H9 (cell line): ENCODE data around the gene WFIKKN1. TPM values are rescaled to one million over a fixed set of nuclear protein-coding genes. Genes with fewer than 3 reads are reported as not detected.

Experiments
- DNase-seq: peaks from one replicate; pipeline ENCODE4 v3.0.0-alpha.2; 2017
- H2AFZ ChIP-seq: one replicate; pipeline ENCODE4 v1.6.1; 2013; ENCODE audit warnings: mild to moderate bottlenecking, low read length, control low read depth, moderate library complexity
- H2AK5ac ChIP-seq: 2 replicates; pipeline ENCODE4 v1.6.1; 2013; ENCODE audit warnings: low read length, control low read depth, mixed read lengths; ENCODE audit not compliant: insufficient read length
- H2BK120ac ChIP-seq: one replicate; pipeline ENCODE4 v1.6.1; 2013; ENCODE audit warnings: low read depth, mild to moderate bottlenecking, low read length, control low read depth, inconsistent platforms; ENCODE audit not compliant: poor library complexity, severe bottlenecking
- H2BK12ac ChIP-seq: 2 replicates; pipeline ENCODE4 v1.6.1; 2013; ENCODE audit warnings: low read length, control low read depth, mixed read lengths, low read depth; ENCODE audit not compliant: insufficient read length
- H2BK15ac ChIP-seq: 2 replicates; pipeline ENCODE4 v1.6.1; 2013; ENCODE audit warnings: low read depth, low read length, control low read depth
- H2BK20ac ChIP-seq: one replicate; pipeline ENCODE4 v1.6.1; 2013; ENCODE audit warnings: low read depth, mild to moderate bottlenecking, low read length, control low read depth, inconsistent platforms; ENCODE audit not compliant: poor library complexity, severe bottlenecking
- H2BK5ac ChIP-seq: 2 replicates; pipeline ENCODE4 v1.6.1; 2013; ENCODE audit warnings: low read length, control low read depth, mixed read lengths; ENCODE audit not compliant: insufficient read length
- H3K14ac ChIP-seq: 2 replicates; pipeline ENCODE4 v1.6.1; 2013; ENCODE audit warnings: low read length, control low read depth; ENCODE audit not compliant: insufficient read depth
- H3K18ac ChIP-seq: 2 replicates; pipeline ENCODE4 v1.6.1; 2013; ENCODE audit warnings: low read depth, mild to moderate bottlenecking, mixed read lengths, low read length, control low read depth; ENCODE audit not compliant: insufficient read length
- H3K23ac ChIP-seq: 2 replicates; pipeline ENCODE4 v1.6.1; 2013; ENCODE audit warnings: low read length, control low read depth, mixed read lengths, low read depth; ENCODE audit not compliant: insufficient read length
- H3K23me2 ChIP-seq: 2 replicates; pipeline ENCODE4 v1.6.1; 2013; ENCODE audit warnings: low read depth, mild to moderate bottlenecking, mixed read lengths, low read length, control low read depth; ENCODE audit not compliant: insufficient read length, poor library complexity, severe bottlenecking
- H3K27ac ChIP-seq: 2 replicates; pipeline ENCODE4 v1.5.1; 2013; ENCODE audit warnings: low read length, control low read depth, mixed read lengths, low read depth; ENCODE audit not compliant: insufficient read length
- H3K27me3 ChIP-seq: 2 replicates; pipeline ENCODE4 v1.6.1; 2013; ENCODE audit warnings: low read length, control low read depth, inconsistent platforms; ENCODE audit not compliant: insufficient read depth
- H3K4ac ChIP-seq: 2 replicates; pipeline ENCODE4 v1.6.1; 2013; ENCODE audit warnings: low read depth, mild to moderate bottlenecking, control low read depth, inconsistent platforms, low read length, moderate library complexity
- H3K4me1 ChIP-seq: 2 replicates; pipeline ENCODE4 v1.6.1; 2013; ENCODE audit warnings: low read length, control low read depth, inconsistent platforms; ENCODE audit not compliant: insufficient read depth
- H3K4me2 ChIP-seq: 2 replicates; pipeline ENCODE4 v1.6.1; 2013; ENCODE audit warnings: low read length, control low read depth, mixed read lengths; ENCODE audit not compliant: insufficient read length, insufficient read depth
- H3K56ac ChIP-seq: 2 replicates; pipeline ENCODE4 v1.6.1; 2013; ENCODE audit warnings: low read depth, mild to moderate bottlenecking, mixed read lengths, low read length, control low read depth; ENCODE audit not compliant: insufficient read length
- H3K79me1 ChIP-seq: 2 replicates; pipeline ENCODE4 v1.6.1; 2013; ENCODE audit warnings: low read depth, mild to moderate bottlenecking, moderate library complexity, low read length, control low read depth, inconsistent platforms; ENCODE audit not compliant: insufficient read depth, poor library complexity, severe bottlenecking
- H3K79me2 ChIP-seq: 2 replicates; pipeline ENCODE4 v1.6.1; 2013; ENCODE audit warnings: low read length, control low read depth, inconsistent platforms; ENCODE audit not compliant: insufficient read depth
- H3K9ac ChIP-seq: 2 replicates; pipeline ENCODE4 v1.6.1; 2013; ENCODE audit warnings: low read length, control low read depth, mixed read lengths; ENCODE audit not compliant: insufficient read length; ENCODE audit errors: extremely low read depth
- H3K9me3 ChIP-seq: one replicate; pipeline ENCODE4 v1.6.1; 2013; ENCODE audit warnings: low read depth, low read length, inconsistent platforms; ENCODE audit not compliant: control insufficient read depth
- H3T11ph ChIP-seq: one replicate; pipeline ENCODE4 v1.6.1; 2013; ENCODE audit warnings: mild to moderate bottlenecking, low read length, control low read depth, inconsistent platforms
- H4K20me1 ChIP-seq: one replicate; pipeline ENCODE4 v1.6.1; 2013; ENCODE audit not compliant: control insufficient read depth, insufficient read length, insufficient read depth
- H4K5ac ChIP-seq: 2 replicates; pipeline ENCODE4 v1.6.1; 2013; ENCODE audit warnings: low read depth, mild to moderate bottlenecking, mixed read lengths, low read length, control low read depth; ENCODE audit not compliant: insufficient read length
- H4K8ac ChIP-seq: replicated peaks from 2 replicates; pipeline ENCODE4 v1.6.1; 2013; ENCODE audit warnings: low read length, control low read depth, mixed read lengths, low read depth; ENCODE audit not compliant: insufficient read length
- H4K91ac ChIP-seq: 2 replicates; pipeline ENCODE4 v1.6.1; 2013; ENCODE audit warnings: low read depth, mild to moderate bottlenecking, moderate library complexity, mixed read lengths, low read length, control low read depth; ENCODE audit not compliant: insufficient read length
- H3K27ac Mint-ChIP-seq, 3 experiments: 2 replicates in 2 of 3; 3 replicates in 1 of 3; pipeline ENCODE4 v1.8.0; 2020 to 2021; ENCODE audit warnings: mixed read lengths in 3 of 3, mild to moderate bottlenecking in 1 of 3, moderate library complexity in 1 of 3
- H3K27me3 Mint-ChIP-seq: 2 replicates; pipeline ENCODE4 v1.8.0; 2021; ENCODE audit warnings: low read depth, mild to moderate bottlenecking, moderate library complexity, mixed read lengths
- H3K36me3 Mint-ChIP-seq, 3 experiments: 2 replicates in 2 of 3; 3 replicates in 1 of 3; pipeline ENCODE4 v1.8.0; 2020 to 2021; ENCODE audit warnings: low read depth in 3 of 3, mixed read lengths in 3 of 3; ENCODE audit not compliant: insufficient read depth in 1 of 3
- H3K4me1 Mint-ChIP-seq, 2 experiments: 2 replicates each; pipeline ENCODE4 v1.8.0; 2020; ENCODE audit warnings: mixed read lengths in 2 of 2
- H3K4me3 Mint-ChIP-seq, 2 experiments: 2 replicates in 1 of 2; 3 replicates in 1 of 2; pipeline ENCODE4 v1.8.0; 2020 to 2021; ENCODE audit warnings: mild to moderate bottlenecking in 2 of 2, mixed read lengths in 2 of 2, moderate library complexity in 1 of 2
- H3K9me3 Mint-ChIP-seq, 2 experiments: 2 replicates in 1 of 2; 3 replicates in 1 of 2; pipeline ENCODE4 v1.8.0; 2020; ENCODE audit warnings: mild to moderate bottlenecking in 2 of 2, mixed read lengths in 2 of 2, moderate library complexity in 1 of 2
- WGBS: extraction: QIAGEN DNeasy Blood & Tissue Kit; methylation state at CpG from one replicate; pipeline ENCODE4 v1.1.7; 2013; ENCODE audit warnings: missing lambda C conversion rate, low lambda C conversion rate, mixed read lengths; ENCODE audit not compliant: insufficient read length; ENCODE audit errors: extremely low coverage; 5-methylcytosine and 5-hydroxymethylcytosine counted together
- total RNA-seq: library from RNA; stranded (reverse); gene quantifications from 2 replicates; pipeline ENCODE4 v1.2.1, GENCODE V29; 2021
- TF ChIP-seq, protein P1 (sequence below): fragments of 200-600 bp; sonication (generic); conservative IDR thresholded peaks from 3 replicates; pipeline ENCODE4 v1.8.0; 2021; ENCODE audit warnings: antibody characterized with exemption, mild to moderate bottlenecking

Gene WFIKKN1
- total RNA-seq, 1 experiment from 2014 or later: 8.3 TPM

DNA sequence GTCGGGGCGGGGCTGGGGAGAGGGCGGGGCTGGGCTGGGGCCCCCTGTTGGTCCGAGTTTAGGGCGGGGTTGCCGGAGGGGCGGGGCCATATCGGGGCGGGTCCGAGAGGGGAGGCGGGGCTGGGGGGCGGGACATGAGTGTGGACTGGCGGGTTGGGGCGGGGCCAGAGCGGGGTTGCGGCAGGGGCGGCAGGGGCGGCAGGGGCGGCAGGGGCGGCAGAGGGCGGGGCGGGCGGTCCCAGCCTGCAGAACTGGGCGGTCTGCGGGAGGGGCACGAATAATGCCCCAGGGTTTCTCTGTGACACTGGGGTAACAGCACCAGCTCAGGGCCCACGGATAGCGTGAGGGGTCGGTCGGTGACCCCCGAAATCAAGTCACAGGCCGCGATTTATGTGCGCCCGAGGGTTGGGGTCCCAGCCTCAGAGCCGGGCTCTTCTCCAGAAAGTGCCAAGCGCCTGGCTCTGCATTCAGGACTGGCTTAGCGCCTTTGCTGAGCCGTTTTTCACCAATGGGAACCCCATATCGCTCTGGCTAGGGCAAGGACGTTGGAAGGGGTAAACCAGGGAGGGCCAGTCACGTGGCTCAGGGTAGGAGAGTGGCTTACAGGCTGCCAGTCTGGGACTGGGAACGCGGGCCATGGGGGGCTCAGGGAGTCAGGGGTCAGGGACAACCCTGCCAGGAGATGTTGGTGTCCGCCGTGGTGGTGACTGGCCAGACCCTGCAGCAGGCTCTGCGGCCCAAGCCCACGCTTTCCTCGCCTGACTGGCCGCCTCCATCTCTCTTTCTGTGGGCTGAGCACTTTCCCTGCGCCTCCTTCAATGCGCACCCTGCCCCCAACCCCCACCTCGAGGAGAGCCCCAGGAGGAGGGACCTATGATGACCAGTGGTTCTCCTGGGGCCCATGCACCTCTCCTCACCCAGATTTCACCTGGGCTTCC, 6.6 kb downstream of the WFIKKN1 start:
- peaks cover 11 to 22% of the 10 kb centered on the region in 2 experiments for H3K4me1 Mint-ChIP-seq
- no CpG with 5 or more reads among the region's 53 CpGs for WGBS
- H3K4me2 ChIP-seq: peak overlapping the region; percentile 50
- no peak overlapping the region for H3K14ac ChIP-seq
- TF ChIP-seq, protein P1, sequence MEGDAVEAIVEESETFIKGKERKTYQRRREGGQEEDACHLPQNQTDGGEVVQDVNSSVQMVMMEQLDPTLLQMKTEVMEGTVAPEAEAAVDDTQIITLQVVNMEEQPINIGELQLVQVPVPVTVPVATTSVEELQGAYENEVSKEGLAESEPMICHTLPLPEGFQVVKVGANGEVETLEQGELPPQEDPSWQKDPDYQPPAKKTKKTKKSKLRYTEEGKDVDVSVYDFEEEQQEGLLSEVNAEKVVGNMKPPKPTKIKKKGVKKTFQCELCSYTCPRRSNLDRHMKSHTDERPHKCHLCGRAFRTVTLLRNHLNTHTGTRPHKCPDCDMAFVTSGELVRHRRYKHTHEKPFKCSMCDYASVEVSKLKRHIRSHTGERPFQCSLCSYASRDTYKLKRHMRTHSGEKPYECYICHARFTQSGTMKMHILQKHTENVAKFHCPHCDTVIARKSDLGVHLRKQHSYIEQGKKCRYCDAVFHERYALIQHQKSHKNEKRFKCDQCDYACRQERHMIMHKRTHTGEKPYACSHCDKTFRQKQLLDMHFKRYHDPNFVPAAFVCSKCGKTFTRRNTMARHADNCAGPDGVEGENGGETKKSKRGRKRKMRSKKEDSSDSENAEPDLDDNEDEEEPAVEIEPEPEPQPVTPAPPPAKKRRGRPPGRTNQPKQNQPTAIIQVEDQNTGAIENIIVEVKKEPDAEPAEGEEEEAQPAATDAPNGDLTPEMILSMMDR: no peak
- H4K91ac ChIP-seq: no peak overlapping the region
- no peak overlapping the region for H3K9ac ChIP-seq
- H3K9me3 Mint-ChIP-seq: peaks cover 3% of the 10 kb centered on the region in 2 experiments; a peak in 2 of 5 replicates
- no peak overlapping the region for H3K18ac ChIP-seq
- no peak overlapping the region for H3T11ph ChIP-seq
- H2BK120ac ChIP-seq: no peak overlapping the region
- H3K23ac ChIP-seq: no peak overlapping the region
- no peak overlapping the region for H2BK20ac ChIP-seq
- peaks cover 0 to 6% (median 1%) of the 10 kb centered on the region in 3 experiments; a peak in 4 of 7 replicates for H3K36me3 Mint-ChIP-seq
- H3K23me2 ChIP-seq: peaks cover 7% of the 10 kb centered on the region
- H2AFZ ChIP-seq: no peak overlapping the region
- peaks cover 2% of the 10 kb centered on the region; the same call in 1 of the 2 replicates for H3K79me2 ChIP-seq
- H3K9me3 ChIP-seq: no peaks in the 10 kb centered on the region
- no peak overlapping the region for H2AK5ac ChIP-seq
- no peak overlapping the region for H2BK15ac ChIP-seq
- H2BK5ac ChIP-seq: no peak overlapping the region
- no peak overlapping the region for H2BK12ac ChIP-seq
- no peaks in the 10 kb centered on the region for H4K20me1 ChIP-seq
- H4K8ac ChIP-seq: no peak overlapping the region
- H3K79me1 ChIP-seq: no peaks in the 10 kb centered on the region
- no peak overlapping the region; a peak in 1 of 7 replicates for H3K27ac Mint-ChIP-seq
- H3K4me1 ChIP-seq: no peaks in the 10 kb centered on the region; the same call in 1 of the 2 replicates
- no peak overlapping the region for H4K5ac ChIP-seq
- H3K27me3 Mint-ChIP-seq: peaks cover 2% of the 10 kb centered on the region; the same call in 1 of the 2 replicates
- H3K56ac ChIP-seq: no peak overlapping the region
- DNase-seq: peak; percentile 90
- H3K27ac ChIP-seq: no peak overlapping the region
- H3K27me3 ChIP-seq: no peaks in the 10 kb centered on the region
- no peak overlapping the region for H3K4ac ChIP-seq
- H3K4me3 Mint-ChIP-seq: peak overlapping the region; percentile 82 to 96
